HG03159 (cell line): ENCODE measurements around the gene NRXN2.

Experiments
- ATAC-seq: cut with Tn5 transposase; IDR thresholded peaks from one replicate; pipeline ENCODE4 v1.9.1; 2021; ENCODE audit warnings: mild to moderate bottlenecking, moderate library complexity; ENCODE audit not compliant: unreplicated experiment

NRXN2 gene

DNA sequence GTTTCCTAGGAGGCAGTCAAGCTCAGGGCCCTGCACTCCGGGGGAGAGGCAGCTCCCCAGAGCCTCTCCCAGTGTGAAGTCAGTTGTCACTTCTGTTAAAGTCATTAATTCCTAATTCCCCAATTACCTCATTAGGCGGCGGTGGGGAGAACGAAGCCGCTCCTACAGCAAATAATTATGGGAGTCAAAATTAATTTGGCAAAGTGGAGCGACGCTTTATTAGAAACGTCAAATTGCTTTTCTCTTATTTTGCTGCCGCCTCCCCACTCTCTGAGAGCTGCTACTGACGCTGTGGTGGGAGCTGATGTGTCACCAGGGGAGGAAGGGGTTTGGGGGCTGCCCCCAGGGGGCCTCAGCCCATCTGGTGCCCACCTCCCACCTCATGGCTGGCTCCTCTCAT lies 90.3 kb downstream of the NRXN2 start:
- no peak for ATAC-seq

DNA sequence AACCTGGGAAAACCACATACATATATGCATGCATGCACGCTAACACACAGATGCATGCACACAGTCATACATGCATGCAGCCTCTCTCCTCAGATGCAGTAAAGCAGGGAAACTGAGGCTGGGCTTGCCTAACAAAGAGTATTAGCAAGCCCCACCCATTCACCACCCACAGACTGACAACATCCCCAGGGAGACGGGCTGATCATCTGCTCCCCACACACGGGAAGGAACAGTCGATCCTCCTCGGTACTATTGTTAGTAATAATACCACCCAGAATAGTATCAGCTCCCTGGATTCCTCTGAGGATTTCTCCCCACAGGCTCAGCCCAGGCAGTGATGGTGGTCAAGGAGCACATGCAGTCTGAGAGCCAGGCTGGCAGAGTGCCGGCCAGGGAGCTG lies 90.8 kb downstream of the NRXN2 start:
- no peak for ATAC-seq

DNA sequence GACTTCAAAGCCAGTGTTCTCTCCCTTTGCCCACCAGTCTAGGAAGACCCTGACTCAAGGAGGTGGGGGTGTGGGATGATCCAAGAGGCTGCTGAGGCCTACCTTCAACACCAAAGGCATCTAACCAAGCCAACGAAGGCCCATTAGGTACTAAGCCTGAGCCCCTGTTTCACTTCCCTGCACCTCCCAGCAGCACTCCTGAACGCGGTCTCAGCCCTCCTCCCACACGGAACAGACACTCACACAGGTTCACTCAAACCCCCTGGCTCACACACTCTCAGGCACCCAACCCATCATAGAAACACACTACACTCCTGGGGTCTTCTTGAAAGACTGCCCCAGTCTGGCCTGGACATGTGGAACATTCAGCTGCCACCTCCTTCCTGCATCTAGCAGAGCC lies 91.3 kb downstream of the NRXN2 start:
- no peak for ATAC-seq

DNA sequence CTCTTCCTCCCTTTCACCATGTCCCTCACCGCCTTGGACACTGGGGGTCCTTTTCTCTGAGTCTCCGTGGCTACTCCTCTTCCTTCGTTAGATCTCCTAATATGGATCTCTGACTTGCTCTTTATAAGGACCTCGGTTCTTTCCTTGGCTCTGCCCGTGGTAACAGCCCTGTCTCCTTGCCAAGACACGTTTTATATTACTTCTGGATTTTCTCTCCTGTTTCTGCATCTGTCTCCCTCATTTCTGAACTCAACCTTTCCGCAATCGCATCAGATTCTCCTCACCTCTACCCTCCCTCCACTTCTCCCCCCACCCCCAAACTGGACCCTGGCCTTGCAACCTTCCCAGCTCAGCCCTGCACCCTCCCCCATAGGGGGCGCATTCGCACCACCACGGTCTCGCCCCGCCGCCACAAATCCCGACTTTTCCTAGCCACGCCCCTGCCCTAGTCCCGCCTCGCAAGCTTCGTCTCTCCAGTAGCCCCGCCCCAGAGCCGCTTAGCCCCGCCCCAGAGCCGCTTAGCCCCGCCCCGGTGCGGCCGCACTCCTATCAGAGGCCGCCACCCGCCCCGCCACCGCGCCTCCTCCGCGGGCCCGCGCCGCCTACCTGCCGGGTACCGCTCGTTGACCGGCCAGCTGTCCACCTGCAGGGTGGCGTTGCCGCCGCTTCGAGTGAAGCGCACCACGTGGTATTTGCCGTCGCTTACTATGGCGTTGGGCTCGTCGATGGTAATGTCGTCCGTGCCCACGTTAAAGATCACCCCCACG lies 93.0 kb downstream of the NRXN2 start:
- ATAC-seq: no peak

DNA sequence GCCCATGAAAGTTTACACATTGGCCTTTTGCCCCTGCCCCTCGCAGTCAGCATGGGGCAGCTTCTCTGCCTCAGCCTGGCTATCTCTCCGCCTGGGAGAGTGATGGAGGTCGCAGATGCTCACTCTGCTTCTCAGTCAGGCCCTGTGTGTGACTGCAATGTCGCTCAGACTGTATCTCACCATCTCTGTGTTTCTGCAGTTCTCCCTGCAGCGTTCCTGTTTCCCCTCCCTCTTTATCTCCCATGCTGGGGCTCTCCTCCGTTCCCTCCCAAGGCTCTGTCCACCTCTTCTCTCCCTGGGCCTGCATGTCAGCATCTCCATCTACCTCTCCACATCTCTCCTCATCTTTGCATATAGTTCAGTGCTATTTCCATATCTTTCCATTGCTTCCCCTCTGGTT lies 93.9 kb downstream of the NRXN2 start:
- ATAC-seq: no peak

DNA sequence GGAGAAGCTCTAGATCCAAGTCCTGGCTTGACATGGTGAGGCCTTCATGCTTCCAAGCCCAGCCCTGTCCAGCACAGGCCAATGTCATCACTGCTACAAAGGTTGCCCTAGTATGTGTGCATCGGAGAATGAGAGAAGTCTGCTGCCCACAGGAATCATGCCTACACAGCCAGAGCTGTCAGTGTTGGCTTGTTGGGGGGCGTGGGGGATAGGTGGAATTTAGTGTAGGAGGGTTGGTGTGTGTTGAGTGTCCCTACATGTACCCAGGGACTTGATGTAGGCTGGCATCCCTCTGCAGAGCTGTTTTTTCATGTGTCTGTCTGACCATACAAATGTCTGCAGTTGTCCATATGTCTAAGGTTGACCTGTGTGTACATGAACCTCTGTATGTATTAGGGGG lies 94.4 kb downstream of the NRXN2 start:
- ATAC-seq: no peak

DNA sequence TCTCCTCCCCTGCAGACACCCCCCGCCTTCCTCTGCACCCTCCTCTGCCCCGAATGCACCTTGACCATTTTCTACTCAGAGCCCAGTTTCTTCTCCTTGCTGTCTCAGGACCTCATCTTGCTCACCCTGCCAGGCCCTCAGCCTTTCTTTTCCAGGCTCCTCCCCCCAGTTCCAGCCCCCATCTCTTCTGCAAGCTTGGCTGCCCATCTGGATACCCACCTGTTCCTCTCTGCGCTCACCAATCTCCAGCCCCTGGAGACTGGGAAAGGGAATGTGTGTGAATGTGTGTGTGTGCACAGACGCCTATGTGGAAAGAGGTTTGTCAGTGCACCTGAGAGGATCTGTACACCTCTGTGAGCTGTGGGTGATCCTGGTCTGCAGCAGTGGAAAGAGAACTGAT lies 95.6 kb downstream of the NRXN2 start:
- ATAC-seq: no peak

DNA sequence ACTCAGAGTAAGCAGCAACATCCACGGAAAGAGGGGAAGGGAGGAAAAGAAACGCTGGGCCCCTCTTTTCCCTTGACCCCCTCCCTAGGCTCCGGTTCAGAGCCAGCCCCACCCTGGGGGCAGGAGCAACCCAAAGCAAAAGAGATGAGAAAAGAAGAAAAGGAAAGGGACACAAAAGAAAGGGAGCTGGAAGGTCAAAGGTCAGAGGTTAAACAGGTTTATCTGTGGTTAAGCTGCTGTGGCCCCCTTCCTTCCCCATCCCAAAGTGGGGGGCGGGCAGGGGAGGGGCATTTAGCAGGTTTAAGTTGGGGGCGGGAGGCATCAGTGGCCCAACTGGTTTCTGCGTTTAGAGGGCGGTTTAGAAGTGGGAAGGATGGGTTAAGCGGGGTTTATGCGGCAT lies 96.4 kb downstream of the NRXN2 start:
- no peak for ATAC-seq

DNA sequence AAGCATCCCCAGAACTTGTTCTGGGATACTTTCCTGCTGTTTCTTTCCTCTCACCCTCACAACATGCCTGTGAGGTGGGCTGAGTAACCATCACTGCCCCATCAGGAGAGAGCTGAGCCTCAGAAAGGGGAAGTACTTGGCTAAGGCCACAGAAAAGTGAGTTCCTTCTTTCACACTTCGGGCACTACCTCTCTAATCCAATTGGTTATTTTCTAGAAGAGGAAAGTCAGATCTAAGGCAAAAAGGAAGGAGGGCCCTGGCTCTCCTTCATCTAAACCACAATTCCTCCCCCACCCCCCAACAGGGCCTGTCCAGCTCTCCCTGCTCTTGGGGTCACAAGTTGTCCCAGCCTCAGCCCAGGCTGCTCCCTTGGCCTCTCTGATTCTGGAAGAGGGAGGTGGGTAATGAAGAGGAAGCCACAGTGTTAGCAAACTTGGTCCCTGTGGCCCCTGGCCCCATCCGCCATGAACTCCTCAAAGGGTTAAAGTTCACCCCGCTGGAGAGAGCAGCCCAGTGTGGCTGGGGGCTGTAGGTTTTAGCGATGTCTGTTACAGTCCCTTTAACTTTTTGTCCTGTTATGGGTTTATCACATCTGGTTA lies 98.0 kb downstream of the NRXN2 start:
- no peak for ATAC-seq

DNA sequence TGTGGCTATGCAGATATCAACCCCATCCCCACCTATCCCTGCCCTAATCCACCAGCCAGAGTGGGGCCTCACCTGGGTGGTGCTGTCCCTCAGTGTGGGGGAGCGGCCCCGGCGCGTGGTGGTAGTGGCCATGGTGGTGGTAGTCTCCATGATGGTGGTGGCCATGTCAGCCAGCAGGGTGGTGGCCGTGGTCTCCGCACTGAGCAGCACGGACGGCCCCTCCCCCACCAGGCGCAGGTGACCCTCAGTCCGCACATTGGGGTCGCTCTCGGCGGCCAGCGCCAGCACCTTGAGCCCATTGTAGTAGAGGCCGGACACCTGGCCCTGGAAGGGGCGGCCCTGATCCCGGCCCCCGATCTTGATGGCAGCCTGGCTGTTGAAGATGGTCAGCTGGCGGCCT lies 100.3 kb downstream of the NRXN2 start:
- no peak for ATAC-seq

DNA sequence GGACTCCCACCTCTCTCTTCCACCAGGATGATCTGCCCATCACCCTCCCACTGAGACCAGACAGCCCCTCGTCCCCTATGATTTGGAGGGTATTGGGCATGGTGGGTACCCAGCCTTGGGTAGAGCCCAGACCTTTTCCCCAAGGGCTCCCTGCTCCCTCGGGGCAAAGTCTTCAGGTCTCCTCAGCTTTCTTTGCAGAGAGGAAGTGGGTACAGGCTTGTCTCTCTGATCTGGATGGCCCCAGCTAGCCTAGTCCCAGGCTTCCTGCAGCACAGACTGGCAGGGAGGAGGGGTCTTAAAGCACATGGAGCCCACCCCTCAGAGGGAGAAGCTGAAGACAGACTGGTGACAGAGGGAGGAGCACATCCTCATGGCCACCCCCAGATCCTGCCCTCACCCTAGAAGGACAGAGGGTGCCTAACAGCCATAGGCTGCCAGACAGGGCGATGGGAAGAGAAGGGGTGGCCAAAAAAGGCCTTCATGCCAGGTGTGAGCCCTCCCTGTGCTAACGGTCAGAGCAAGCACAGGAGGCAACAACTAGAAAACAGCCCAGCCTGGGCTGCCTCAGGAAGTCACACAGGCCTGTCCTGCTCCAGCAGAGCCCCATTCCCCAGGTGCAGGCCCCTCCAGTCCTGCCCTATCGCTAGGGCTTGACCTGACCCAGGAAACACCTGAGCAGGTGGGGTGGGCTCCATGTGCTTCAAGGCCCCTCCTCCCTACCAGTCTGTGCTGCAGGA lies 101.5 kb downstream of the NRXN2 start:
- no peak for ATAC-seq

DNA sequence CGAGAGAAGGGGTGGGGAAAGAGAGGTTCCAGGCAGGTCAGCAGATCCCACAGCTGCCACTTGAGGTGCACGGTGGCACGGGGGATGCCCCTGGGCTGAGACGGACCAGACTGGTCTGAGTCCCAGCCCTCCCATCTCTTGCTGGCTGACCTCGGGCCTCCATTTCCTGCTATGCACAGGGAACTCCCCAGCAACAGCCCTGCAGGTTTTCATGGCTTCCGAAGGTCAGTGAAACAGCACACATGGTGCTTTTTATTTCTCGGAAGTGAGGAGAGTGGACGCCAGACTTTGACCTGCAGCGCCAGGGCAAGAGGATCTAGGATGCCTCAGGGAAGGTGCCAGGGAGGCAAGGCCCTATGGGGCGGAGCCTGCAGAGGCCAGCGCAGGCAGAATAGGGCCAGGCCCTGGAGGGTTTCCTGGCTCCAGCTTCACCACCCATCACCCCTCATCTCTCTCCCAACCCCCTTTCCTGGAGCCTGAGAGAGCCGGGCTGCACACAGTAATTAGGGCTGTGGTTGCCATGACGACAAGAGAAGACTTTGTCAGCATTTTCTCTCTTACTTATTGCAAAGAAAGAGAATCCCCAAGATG lies 102.5 kb downstream of the NRXN2 start:
- no peak for ATAC-seq

DNA sequence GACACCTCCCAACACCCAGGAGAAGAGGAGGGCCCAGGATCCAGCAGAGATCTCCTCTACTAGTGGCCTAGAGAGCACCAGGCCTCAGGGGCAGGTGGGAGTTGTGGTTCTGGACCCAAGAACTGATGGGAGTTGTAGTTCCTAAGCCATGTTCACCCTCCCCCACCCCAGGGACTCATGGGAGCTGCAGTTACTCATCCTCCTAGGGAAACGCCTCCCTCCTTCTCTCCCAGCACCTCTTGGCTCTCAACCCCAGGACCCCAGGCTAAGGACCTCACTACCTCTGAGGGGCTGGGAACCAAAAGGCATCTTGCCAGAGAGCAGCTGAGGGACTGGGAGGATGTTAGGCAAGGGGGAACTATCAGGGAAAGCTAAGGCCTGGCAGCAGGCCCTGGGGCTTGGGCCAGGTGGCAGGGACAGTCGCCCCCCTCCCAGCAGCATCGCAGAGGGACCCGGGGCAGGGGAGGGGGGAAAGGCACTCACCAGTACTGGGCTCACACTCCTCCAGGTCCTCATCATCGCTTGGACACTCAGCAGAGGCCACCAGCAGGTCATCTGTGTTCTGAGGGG lies 103.1 kb downstream of the NRXN2 start:
- no peak for ATAC-seq

DNA sequence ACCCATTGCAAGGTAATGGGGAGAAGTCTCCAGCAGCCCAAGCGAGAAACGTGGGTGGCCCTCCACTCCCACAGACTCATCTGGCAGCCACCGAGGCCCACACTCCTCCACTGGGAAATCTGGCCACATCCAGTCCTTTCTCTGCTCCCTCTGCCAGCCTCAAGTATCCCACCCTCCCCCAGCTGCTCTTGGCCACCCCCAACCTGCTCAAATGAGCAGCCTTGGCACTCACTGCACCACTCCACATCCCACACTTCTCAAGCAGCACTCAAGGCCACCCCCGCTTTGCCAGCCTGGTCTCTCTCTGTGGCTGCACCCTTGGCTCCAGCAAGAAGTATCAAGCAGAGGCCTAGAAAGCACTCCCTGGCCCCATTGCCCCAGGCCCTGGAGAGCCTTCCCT lies 103.8 kb downstream of the NRXN2 start:
- no peak for ATAC-seq

DNA sequence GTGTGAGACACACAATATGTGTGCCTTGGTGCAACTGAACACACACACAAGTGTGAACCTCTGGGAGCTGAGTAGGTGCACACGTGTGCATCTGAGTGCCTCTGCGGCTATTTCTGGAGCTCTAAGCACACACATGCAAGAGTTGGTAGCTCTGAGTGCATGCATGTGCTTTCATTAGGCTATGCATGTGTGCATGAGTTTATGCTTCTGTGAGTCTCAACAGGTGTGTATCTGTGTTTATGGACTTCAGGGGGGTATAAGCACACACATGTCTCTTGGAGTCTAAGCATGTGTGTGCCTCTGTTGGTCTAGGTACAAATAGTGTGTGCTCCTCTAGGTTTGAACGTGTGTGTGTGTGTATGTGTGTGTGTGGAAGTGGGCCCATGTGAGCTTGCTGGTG lies 106.2 kb downstream of the NRXN2 start:
- ATAC-seq: no peak

DNA sequence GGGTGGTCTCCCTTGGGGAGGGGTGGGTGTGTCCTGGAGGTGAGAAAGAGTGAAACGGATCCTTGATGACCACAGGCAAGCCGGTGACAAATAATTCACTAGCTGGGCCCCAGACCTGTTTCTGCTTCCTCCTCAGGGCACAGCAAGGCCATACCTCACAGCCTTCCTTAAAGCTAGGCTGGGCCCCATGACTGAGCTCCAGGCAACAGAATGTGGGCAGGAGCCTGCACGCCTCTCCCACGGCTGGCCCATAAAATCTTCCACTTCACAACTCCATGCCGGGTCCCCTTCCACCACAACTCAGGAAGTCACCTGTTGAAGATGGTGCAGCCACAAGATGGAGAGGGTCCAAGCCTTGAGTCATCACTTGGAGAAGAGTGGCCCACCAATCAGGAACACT lies 108.1 kb downstream of the NRXN2 start:
- no peak for ATAC-seq

DNA sequence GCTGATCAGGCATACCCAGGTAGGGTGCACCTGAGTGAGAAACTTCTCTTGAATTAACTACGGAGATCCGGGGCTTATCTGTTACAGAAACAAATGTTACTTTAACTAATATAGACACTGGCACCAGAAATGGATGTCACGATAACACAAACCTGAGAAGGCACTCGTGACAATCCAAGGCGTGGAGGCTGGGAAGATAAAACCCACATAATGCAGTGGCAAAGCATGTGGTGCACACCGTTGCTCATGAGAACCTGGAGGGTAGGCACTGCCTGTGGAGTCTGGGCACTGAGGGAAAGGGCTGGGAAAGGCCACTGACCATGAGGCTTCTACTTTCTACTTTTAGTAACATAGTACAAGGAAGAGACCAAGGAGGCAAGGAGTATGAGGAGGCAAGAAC lies 109.3 kb downstream of the NRXN2 start:
- ATAC-seq: no peak

DNA sequence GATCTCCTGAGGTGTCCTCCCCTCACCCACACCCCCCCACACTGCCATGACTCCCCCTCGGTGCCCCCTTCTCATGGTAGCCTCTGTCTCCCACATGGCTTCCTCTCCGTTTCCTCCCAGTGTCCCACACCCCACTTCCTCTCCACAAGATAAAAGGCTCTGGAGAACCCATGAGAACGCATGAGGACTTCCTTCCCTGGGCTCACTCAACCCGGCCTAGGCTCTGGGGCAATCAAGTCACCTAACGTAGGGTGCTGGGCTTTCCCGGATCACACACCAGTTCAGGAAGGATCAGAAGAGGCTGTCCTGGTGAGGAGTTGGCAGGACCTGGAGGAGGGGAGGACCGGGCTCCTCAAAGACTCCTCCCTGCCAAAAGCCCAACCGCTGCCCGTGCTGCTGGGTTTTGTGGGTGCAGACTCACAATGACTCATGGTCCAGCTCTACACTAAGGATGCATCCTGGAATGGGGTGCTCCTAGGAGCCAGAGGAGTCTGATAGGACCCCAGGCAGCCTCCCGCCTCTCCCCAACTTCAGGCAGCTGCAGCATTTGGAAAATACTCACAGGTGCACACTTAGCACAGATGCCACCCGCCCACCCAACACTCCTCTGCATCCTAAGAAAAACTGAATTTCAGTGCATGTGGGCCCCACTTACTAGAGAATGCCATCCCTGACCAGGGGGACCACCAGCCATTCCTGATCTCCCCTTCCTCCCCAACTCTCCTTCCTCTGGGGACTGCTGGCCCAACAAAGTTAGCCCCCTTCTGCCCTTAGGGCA lies 110.9 kb downstream of the NRXN2 start:
- ATAC-seq: no peak

DNA sequence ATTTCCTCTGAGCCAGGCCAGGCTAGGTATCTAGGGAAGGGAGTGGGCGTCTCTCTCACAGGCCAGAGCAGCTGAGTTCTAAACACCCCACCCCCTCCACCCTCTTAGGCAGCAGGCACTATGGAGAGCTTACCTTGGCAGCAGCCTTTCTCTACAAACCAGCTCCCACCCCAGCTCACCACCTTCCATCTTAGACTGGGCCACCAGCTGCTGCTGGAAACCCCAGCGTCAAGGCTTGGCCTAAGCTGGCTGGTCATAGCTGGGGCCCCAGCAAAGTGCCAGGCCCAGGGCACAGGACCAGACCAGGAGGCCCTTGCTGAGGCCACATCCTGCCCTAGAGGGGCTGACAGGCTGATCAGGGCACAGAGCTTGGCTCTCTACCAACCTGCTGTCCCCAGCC lies 111.8 kb downstream of the NRXN2 start:
- ATAC-seq: no peak

DNA sequence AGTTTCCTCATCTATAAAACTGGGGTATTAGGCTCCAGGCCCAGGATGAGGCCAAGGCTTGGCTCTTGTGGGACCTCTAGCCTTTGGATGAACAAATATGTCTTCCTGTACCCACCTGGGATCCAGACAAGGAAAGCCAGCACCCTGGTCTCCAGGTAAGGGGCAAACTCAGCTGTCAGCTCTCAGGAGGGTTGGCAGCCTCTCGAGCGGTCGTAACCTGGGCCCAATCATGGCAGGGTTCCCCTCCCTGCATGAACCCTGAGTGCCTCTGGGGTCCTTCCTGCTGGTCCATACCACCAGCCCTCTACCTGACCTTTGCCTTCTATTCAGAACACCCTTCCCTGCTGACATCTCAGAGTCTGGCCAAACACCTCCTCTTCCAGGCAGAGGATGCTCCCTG lies 112.4 kb downstream of the NRXN2 start:
- ATAC-seq: no peak
